KOPT-K1 (cell line): Measurements from ENCODE around the gene RIMBP3C.
"Not testable (repeated sequence)": the region's sequence is repeated elsewhere in the genome, so short reads cannot be mapped to it uniquely, and the experiment has no call there.

ENCODE experiments used
- H3K27ac ChIP-seq: fragments of 200-600 bp; sonication (generic); 2 replicates; pipeline ENCODE4 v1.5.1; 2016; ENCODE audit warnings: antibody characterized with exemption, mild to moderate bottlenecking, low read depth, low read length; ENCODE audit not compliant: poor library complexity, severe bottlenecking
- H3K36me3 ChIP-seq: fragments of 200-600 bp; sonication (generic); 2 replicates; pipeline ENCODE4 v1.5.1; 2017; ENCODE audit warnings: antibody characterized with exemption, mild to moderate bottlenecking, low read length, moderate library complexity; ENCODE audit not compliant: insufficient read depth
- H3K9me3 ChIP-seq: fragments of 200-600 bp; sonication (generic); 2 replicates; pipeline ENCODE4 v1.5.1; 2017; ENCODE audit warnings: antibody characterized with exemption, low read length, mild to moderate bottlenecking; ENCODE audit not compliant: insufficient read depth, poor library complexity, severe bottlenecking

RIMBP3C gene

GRCh38 chr22:21564411-21564810 is 13.2 kb upstream of the RIMBP3C start:
- H3K36me3 ChIP-seq, result 0 out of 2 replicates have a peak, but pooled peaks cover under 1% of the 10 kb centered on the region
- no peaks in the 10 kb centered on the region for H3K9me3 ChIP-seq
- H3K27ac ChIP-seq, result no peak overlapping the region

- Histone ChIP-seq H3K9me3 (no peaks in the 10 kb centered on the region), H3K27ac (no peak overlapping the region), H3K36me3 (no peaks in the 10 kb centered on the region)
Measured at GRCh38 chr22:21563912-21564311, 12.7 kb upstream of the RIMBP3C start.

GRCh38 chr22:21560657-21561056 is 9.4 kb upstream of the RIMBP3C start:
- H3K27ac ChIP-seq, H3K9me3 ChIP-seq, H3K36me3 ChIP-seq: not testable (repeated sequence)

- H3K27ac ChIP-seq, result not testable (repeated sequence)
Measured at GRCh38 chr22:21559345-21560125, 8.3 kb upstream of the RIMBP3C start.

GRCh38 chr22:21550678-21551047 is 598 bp downstream of the RIMBP3C start:
- not testable (repeated sequence) for H3K36me3 ChIP-seq, H3K27ac ChIP-seq, H3K9me3 ChIP-seq

More at GRCh38 chr22:21559345-21560125, 8.3 kb upstream of the RIMBP3C start:
- H3K36me3 ChIP-seq, H3K9me3 ChIP-seq: not testable (repeated sequence)

- not testable (repeated sequence) for H3K9me3 ChIP-seq, H3K36me3 ChIP-seq, H3K27ac ChIP-seq
Measured at GRCh38 chr22:21550008-21550677, 1.1 kb downstream of the RIMBP3C start.

- H3K36me3 ChIP-seq, H3K27ac ChIP-seq, H3K9me3 ChIP-seq: not testable (repeated sequence)
Measured at GRCh38 chr22:21549558-21549957, 1.7 kb downstream of the RIMBP3C start.

GRCh38 chr22:21544432-21545322 is 6.6 kb downstream of the RIMBP3C start:
- H3K9me3 ChIP-seq, H3K27ac ChIP-seq, H3K36me3 ChIP-seq: not testable (repeated sequence)

GRCh38 chr22:21539862-21540261 is 11.4 kb downstream of the RIMBP3C start:
- not testable (repeated sequence) for H3K27ac ChIP-seq, H3K9me3 ChIP-seq, H3K36me3 ChIP-seq

GRCh38 chr22:21532863-21533648 is 18.2 kb downstream of the RIMBP3C start:
- not testable (repeated sequence) for H3K9me3 ChIP-seq, H3K27ac ChIP-seq, H3K36me3 ChIP-seq

GRCh38 chr22:21531525-21531924 is 19.7 kb downstream of the RIMBP3C start:
- not testable (repeated sequence) for H3K27ac ChIP-seq, H3K36me3 ChIP-seq, H3K9me3 ChIP-seq

GRCh38 chr22:21526705-21527500 is 24.4 kb downstream of the RIMBP3C start:
- H3K9me3 ChIP-seq, H3K27ac ChIP-seq, H3K36me3 ChIP-seq: not testable (repeated sequence)

GRCh38 chr22:21516970-21517764 is 34.1 kb downstream of the RIMBP3C start:
- not testable (repeated sequence) for H3K9me3 ChIP-seq, H3K36me3 ChIP-seq, H3K27ac ChIP-seq
